DMS153 (cell line): Measurements from ENCODE around the gene SNRNP48.

ENCODE experiments used
- DNase-seq: peaks from one replicate; lab custom pipeline; 2025; lab: John Stamatoyannopoulos, UW

Gene SNRNP48

GRCh38 chr6:7589949-7590917, at the start of gene SNRNP48:
TSS of gene SNRNP48 (plus strand) at chr6:7590198. CDS start at chr6:7590258, 60 bp downstream.
- peak; percentile 61 for DNase-seq

- DNase-seq = no peak
These were observed 49.4 kb upstream of the SNRNP48 start for GRCh38 chr6:7540595-7540994.

GRCh38 chr6:7541175-7542064, 48.6 kb upstream of the SNRNP48 start, which contains the start of gene DSP:
TSS of gene DSP (plus strand) at chr6:7541671. CDS start at chr6:7541916, 245 bp downstream.
- peak; percentile 52 for DNase-seq

- DNase-seq = no peak
These were observed 47.7 kb upstream of the SNRNP48 start for GRCh38 chr6:7542065-7542873.

- peak; percentile 36 for DNase-seq
These were observed 46.9 kb upstream of the SNRNP48 start for GRCh38 chr6:7542874-7543624.

GRCh38 chr6:7543789-7544424, 46.1 kb upstream of the SNRNP48 start:
- no peak for DNase-seq

GRCh38 chr6:7544597-7544996, 45.4 kb upstream of the SNRNP48 start:
- DNase-seq = no peak

GRCh38 chr6:7545316-7546019, 44.5 kb upstream of the SNRNP48 start:
- no peak for DNase-seq

GRCh38 chr6:7546020-7546369, 44.0 kb upstream of the SNRNP48 start:
- no peak for DNase-seq

- DNase-seq = no peak
These were observed 43.6 kb upstream of the SNRNP48 start for GRCh38 chr6:7546383-7546782.

- no peak for DNase-seq
These were observed 43.1 kb upstream of the SNRNP48 start for GRCh38 chr6:7546896-7547295.

- no peak for DNase-seq
These were observed 42.7 kb upstream of the SNRNP48 start for GRCh38 chr6:7547315-7547714.

- no peak for DNase-seq
These were observed 39.6 kb upstream of the SNRNP48 start for GRCh38 chr6:7550433-7550801.

- DNase-seq = no peak
These were observed 35.3 kb upstream of the SNRNP48 start for GRCh38 chr6:7554533-7555275.

- no peak for DNase-seq
These were observed 34.3 kb upstream of the SNRNP48 start for GRCh38 chr6:7555671-7556070.

GRCh38 chr6:7556394-7557106, 33.4 kb upstream of the SNRNP48 start:
- no peak for DNase-seq

GRCh38 chr6:7557652-7558051, 32.3 kb upstream of the SNRNP48 start:
- no peak for DNase-seq

- DNase-seq = no peak
These were observed 31.2 kb upstream of the SNRNP48 start for GRCh38 chr6:7558781-7559180.

- no peak for DNase-seq
These were observed 30.8 kb upstream of the SNRNP48 start for GRCh38 chr6:7559196-7559595.
